Bronchial epithelial cell (primary cell): Measurements from ENCODE around the gene KLHL3. TPM values are rescaled to one million over a fixed set of nuclear protein-coding genes. Genes with fewer than 3 reads are reported as not detected.

ENCODE experiments used
- DNase-seq: peaks from one replicate; pipeline ENCODE4 v3.0.0-alpha.2; 2010; ENCODE audit warnings: low read depth
- FAIRE-seq: peaks from 2 replicates; lab custom pipeline; 2011; peaks lifted over from hg19 to GRCh38; lab: Jason Lieb, UNC
- H3K27me3 ChIP-seq: 2 replicates; pipeline ENCODE4 v1.5.1; 2011; ENCODE audit warnings: low read length; ENCODE audit not compliant: control insufficient read depth, insufficient read depth
- H3K36me3 ChIP-seq: 2 replicates; pipeline ENCODE4 v1.5.1; 2011; ENCODE audit warnings: low read length; ENCODE audit not compliant: control insufficient read depth, insufficient read depth
- H3K4me3 ChIP-seq: 2 replicates; pipeline ENCODE4 v1.5.1; 2011; ENCODE audit warnings: mild to moderate bottlenecking, low read depth, low read length, control low read depth
- CTCF ChIP-seq: IDR thresholded peaks from 2 replicates; pipeline ENCODE4 v1.5.1; 2011; ENCODE audit warnings: mild to moderate bottlenecking, moderate library complexity, low read length, control low read depth, inconsistent platforms; ENCODE audit not compliant: insufficient read depth, severe bottlenecking
- total RNA-seq: library from RNA; depleted of rRNA; stranded (reverse); fragments of >200 nt; gene quantifications from 2 replicates; pipeline ENCODE4 v1.2.1, GENCODE V29; 2014

KLHL3 gene
- total RNA-seq, 1 donor from 2014 or later, result 0.53 TPM

GRCh38 chr5:137629646-137630045 is 106.2 kb downstream of the KLHL3 start:
- TF ChIP-seq CTCF, result peak; percentile 75
- DNase-seq, result peak; percentile 62
- H3K27me3 ChIP-seq, result no peaks in the 10 kb centered on the region
- H3K36me3 ChIP-seq, result no peaks in the 10 kb centered on the region
- no peak overlapping the region for H3K4me3 ChIP-seq
- FAIRE-seq, result peak; percentile 58

- H3K4me3 ChIP-seq, result no peak overlapping the region
- TF ChIP-seq CTCF, result no peak
- FAIRE-seq (no peak), DNase-seq (no peak)
- no peaks in the 10 kb centered on the region for H3K27me3 ChIP-seq
- no peaks in the 10 kb centered on the region for H3K36me3 ChIP-seq
Measured at GRCh38 chr5:137627706-137628105, 108.2 kb downstream of the KLHL3 start.

GRCh38 chr5:137627293-137627692 is 108.6 kb downstream of the KLHL3 start:
- Histone ChIP-seq H3K27me3 (no peaks in the 10 kb centered on the region), H3K4me3 (no peak overlapping the region), H3K36me3 (no peaks in the 10 kb centered on the region)
- DNase-seq, result peak; percentile 81
- no peak for TF ChIP-seq CTCF
- FAIRE-seq, result no peak

- no peaks in the 10 kb centered on the region for H3K27me3 ChIP-seq
- no peaks in the 10 kb centered on the region for H3K36me3 ChIP-seq
- FAIRE-seq, result no peak
- no peak for DNase-seq
- no peak overlapping the region for H3K4me3 ChIP-seq
- TF ChIP-seq CTCF, result no peak
Measured at GRCh38 chr5:137624786-137625349, 111.0 kb downstream of the KLHL3 start.

- no peaks in the 10 kb centered on the region for H3K27me3 ChIP-seq
- H3K4me3 ChIP-seq, result no peak overlapping the region
- no peaks in the 10 kb centered on the region for H3K36me3 ChIP-seq
- DNase-seq (peak; percentile 76), FAIRE-seq (peak; percentile 89)
- TF ChIP-seq CTCF, result no peak
Measured at GRCh38 chr5:137622850-137623249, 113.0 kb downstream of the KLHL3 start.
